ENCODE data around the gene WRAP53.

GRCh38 chr17:7688808-7689316, 585 bp downstream of the WRAP53 start:
- no peak for TF ChIP-seq CTCF (conservative IDR thresholded peaks at IDR 0.05; ENCODE audit: low read length)
- no peak for TF ChIP-seq EZH2phosphoT487 (IDR thresholded peaks at IDR 0.05; ENCODE audit: borderline replicate concordance)

All from Loucy (cell line).